Nephron progenitor cell (in vitro differentiated cells): ENCODE measurements around the gene ATP23.
A peak's percentile ranks its signal among the peaks of the same experiment; 100 is the strongest.

ENCODE experiments used
- DNase-seq: peaks from one replicate; pipeline ENCODE4 v3.0.0; 2021
- H3K27ac Mint-ChIP-seq: 2 replicates; pipeline ENCODE4 v1.8.0; 2021; ENCODE audit warnings: mild to moderate bottlenecking, moderate library complexity, mixed read lengths
- H3K27me3 Mint-ChIP-seq: 2 replicates; pipeline ENCODE4 v1.8.0; 2021; ENCODE audit warnings: mild to moderate bottlenecking, low read depth, mixed read lengths; ENCODE audit not compliant: poor library complexity
- H3K36me3 Mint-ChIP-seq: 2 replicates; pipeline ENCODE4 v1.8.0; 2021; ENCODE audit warnings: low read depth, mixed read lengths
- H3K4me1 Mint-ChIP-seq: 2 replicates; pipeline ENCODE4 v1.8.0; 2021; ENCODE audit warnings: mixed read lengths
- H3K4me3 Mint-ChIP-seq: 2 replicates; pipeline ENCODE4 v1.8.0; 2021; ENCODE audit warnings: mild to moderate bottlenecking, moderate library complexity, mixed read lengths
- H3K9me3 Mint-ChIP-seq: 2 replicates; pipeline ENCODE4 v1.8.0; 2021; ENCODE audit warnings: mild to moderate bottlenecking, moderate library complexity, mixed read lengths
- CTCF ChIP-seq: fragments of 200-600 bp; sonication (generic); IDR thresholded peaks from 2 replicates; pipeline ENCODE4 v1.5.0; 2021; ENCODE audit warnings: antibody characterized with exemption

The ATP23 gene

GRCh38 chr12:57983146-57983857 is 41.9 kb downstream of the ATP23 start:
- DNase-seq, result peak; percentile 53
- TF ChIP-seq CTCF, result peak; percentile 68
- Mint-ChIP-seq H3K4me1 (peaks cover 6% of the 10 kb centered on the region), H3K27me3 (peaks cover 3% of the 10 kb centered on the region), H3K9me3 (peaks cover 17% of the 10 kb centered on the region), H3K4me3 (no peak overlapping the region), H3K27ac (no peak overlapping the region), H3K36me3 (no peaks in the 10 kb centered on the region)

GRCh38 chr12:57983858-57984505 is 42.6 kb downstream of the ATP23 start:
- no peak overlapping the region for H3K27ac Mint-ChIP-seq
- H3K4me3 Mint-ChIP-seq, result no peak overlapping the region
- no peaks in the 10 kb centered on the region for H3K36me3 Mint-ChIP-seq
- DNase-seq, result no peak
- peaks cover 3% of the 10 kb centered on the region for H3K27me3 Mint-ChIP-seq
- TF ChIP-seq CTCF, result no peak
- H3K9me3 Mint-ChIP-seq, result peaks cover 11% of the 10 kb centered on the region
- peaks cover 6% of the 10 kb centered on the region for H3K4me1 Mint-ChIP-seq

DNA sequence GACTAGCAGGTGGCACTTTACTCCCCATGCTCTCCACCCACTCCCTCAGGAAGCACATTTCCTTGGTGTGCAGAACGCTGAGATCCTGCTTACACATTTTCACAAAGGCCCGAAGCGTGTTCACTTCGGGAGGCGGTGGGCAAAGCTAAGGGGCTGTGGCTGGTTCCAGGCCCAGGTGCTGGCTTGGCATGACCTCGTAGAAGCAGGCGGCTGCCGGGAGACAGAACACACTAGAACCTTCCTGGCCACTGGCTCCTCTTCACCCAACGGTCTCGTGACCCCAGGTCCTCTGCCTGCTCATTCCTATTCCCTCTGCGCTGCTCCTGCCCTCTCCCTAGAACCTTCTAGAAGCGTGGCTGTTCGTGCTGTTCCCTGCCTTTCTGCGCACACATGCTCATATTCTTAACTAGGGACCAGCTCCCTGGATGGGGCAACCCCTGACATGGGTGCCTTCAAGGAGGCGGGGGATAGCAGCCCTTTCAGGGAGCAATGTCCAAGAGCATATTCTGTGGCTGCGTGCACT is 43.3 kb downstream of the ATP23 start:
- Mint-ChIP-seq H3K9me3 (peaks cover 4% of the 10 kb centered on the region), H3K27ac (no peak overlapping the region), H3K27me3 (no peaks in the 10 kb centered on the region), H3K4me1 (peaks cover 6% of the 10 kb centered on the region), H3K36me3 (no peaks in the 10 kb centered on the region), H3K4me3 (peak overlapping the region; percentile 5)
- no peak for DNase-seq
- no peak for TF ChIP-seq CTCF

- Mint-ChIP-seq H3K4me3 (no peak overlapping the region), H3K27ac (no peak overlapping the region), H3K9me3 (no peaks in the 10 kb centered on the region), H3K27me3 (no peaks in the 10 kb centered on the region), H3K36me3 (no peaks in the 10 kb centered on the region), H3K4me1 (peaks cover 6% of the 10 kb centered on the region)
- no peak for DNase-seq
- TF ChIP-seq CTCF, result no peak
Measured at GRCh38 chr12:57985685-57986084, 44.3 kb downstream of the ATP23 start.

- H3K27me3 Mint-ChIP-seq, result no peaks in the 10 kb centered on the region
- no peak for TF ChIP-seq CTCF
- no peaks in the 10 kb centered on the region for H3K36me3 Mint-ChIP-seq
- H3K9me3 Mint-ChIP-seq, result no peaks in the 10 kb centered on the region
- H3K27ac Mint-ChIP-seq, result no peak overlapping the region
- H3K4me1 Mint-ChIP-seq, result no peaks in the 10 kb centered on the region
- DNase-seq, result no peak
- no peak overlapping the region for H3K4me3 Mint-ChIP-seq
Measured at GRCh38 chr12:57989838-57990237, 48.5 kb downstream of the ATP23 start.
